ENCODE data around the gene PLXNB3. TPM values are rescaled to one million over a fixed set of nuclear protein-coding genes. Genes with fewer than 3 reads are reported as not detected.
"Not testable (repeated sequence)": the region's sequence is repeated elsewhere in the genome, so short reads cannot be mapped to it uniquely, and the experiment has no call there.

Gene PLXNB3
- total RNA-seq, 1 donor from 2014 or later, result 36.1 TPM

GRCh38 chrX:153813161-153813560, 49.1 kb downstream of the PLXNB3 start:
- Histone ChIP-seq H3K27me3 (no peaks in the 10 kb centered on the region), H3K27ac (no peak overlapping the region), H3K4me3 (no peak overlapping the region), H3K4me1 (no peaks in the 10 kb centered on the region), H3K9me3 (no peaks in the 10 kb centered on the region), H3K36me3 (no peaks in the 10 kb centered on the region)
- no peak for TF ChIP-seq POLR2AphosphoS5 (IDR thresholded peaks at IDR 0.05; ENCODE audit: insufficient read depth in 1 of 2, low read depth in 1 of 2)
- TF ChIP-seq POLR2A (IDR thresholded peaks at IDR 0.05), result no peak
- no peak for TF ChIP-seq CTCF (IDR thresholded peaks at IDR 0.05)
- no peak for DNase-seq (ENCODE audit: extremely low spot score in 2 of 2)
- intact Hi-C loops (cut with DNase I), result no loop called here

DNA sequence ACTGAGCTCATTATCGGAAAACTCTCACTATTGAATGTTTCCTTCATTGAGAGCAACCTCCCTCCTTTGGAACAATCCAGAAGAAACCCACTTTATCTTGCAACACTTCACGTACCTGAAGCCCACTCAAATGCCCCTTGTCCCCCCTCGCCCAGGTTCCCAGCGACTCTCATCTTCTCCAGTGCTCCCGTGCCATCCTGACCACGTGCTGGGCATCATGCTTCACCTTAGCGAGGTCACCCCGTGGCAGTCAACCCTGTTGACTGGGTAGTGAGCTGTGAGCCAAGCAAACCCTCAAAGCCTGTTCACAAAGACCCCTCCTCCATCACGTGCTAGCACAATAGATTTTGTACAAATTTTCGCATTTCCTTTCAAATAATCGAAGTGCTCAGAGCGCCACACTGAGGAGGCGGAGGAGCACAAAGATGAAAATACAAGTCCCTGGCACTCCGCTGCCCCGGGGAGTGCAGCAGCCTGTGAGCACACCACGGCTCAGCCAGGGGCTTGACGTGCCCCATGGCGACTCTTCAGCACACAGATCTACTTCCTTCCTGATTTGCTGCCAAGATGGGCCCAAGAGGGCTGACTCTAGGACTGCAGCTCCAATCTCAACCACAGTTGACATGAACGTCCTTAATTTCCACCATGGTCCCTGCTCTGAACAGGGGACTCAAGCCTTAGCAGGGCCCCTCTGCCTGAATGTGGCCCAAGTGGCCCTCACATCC, 50.7 kb downstream of the PLXNB3 start:
- Histone ChIP-seq H3K27me3 (no peaks in the 10 kb centered on the region), H3K9me3 (no peaks in the 10 kb centered on the region), H3K4me1 (no peaks in the 10 kb centered on the region), H3K4me3 (no peak overlapping the region), H3K36me3 (no peaks in the 10 kb centered on the region), H3K27ac (no peak overlapping the region)
- TF ChIP-seq POLR2A (IDR thresholded peaks at IDR 0.05) (no peak), CTCF (IDR thresholded peaks at IDR 0.05) (no peak), POLR2AphosphoS5 (IDR thresholded peaks at IDR 0.05; ENCODE audit: insufficient read depth in 1 of 2, low read depth in 1 of 2) (no peak)
- DNase-seq (ENCODE audit: extremely low spot score in 2 of 2), result no peak
- intact Hi-C loops (cut with DNase I), result no loop called here

DNA sequence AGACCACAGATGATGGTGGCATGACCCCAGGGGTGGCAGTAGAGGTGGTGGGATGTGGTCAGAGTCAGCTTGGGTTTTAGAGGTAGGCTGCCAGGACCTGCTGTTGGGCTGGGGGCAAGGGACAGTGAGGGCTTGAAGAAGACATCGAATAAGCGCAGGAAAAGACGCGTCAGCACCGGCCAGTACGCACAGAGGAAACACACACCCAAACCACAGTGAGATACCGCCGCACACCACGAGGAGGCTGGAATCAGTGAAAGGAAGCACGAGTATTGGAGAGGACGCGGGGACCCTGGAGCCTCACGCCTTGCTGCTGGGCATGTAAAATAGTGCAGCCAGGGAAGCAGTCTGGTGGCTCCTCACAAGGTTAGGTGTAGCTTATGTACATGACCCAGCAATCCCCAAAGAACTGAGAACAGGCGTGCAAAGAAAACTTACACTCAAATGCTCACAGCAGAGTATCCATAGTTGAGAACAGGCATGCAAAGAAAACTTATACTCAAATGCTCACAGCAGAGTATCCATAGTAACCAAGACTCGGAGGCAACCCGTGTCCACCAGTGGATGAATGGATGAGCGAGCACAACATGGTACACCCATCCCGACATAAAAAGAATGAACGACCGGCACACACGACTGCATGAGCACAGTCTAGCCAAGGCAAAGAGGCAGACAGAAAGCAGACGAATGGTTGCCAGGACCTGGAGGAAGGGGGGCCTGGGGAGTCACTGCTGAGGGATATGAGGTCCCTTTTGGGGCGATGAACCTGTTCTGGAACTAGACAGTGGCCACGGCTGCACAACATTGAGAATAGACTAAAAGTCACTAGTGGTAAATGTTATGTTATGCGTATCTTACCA, 53.0 kb downstream of the PLXNB3 start:
- intact Hi-C loops (cut with DNase I), result no loop called here
- TF ChIP-seq POLR2A (IDR thresholded peaks at IDR 0.05) (no peak), POLR2AphosphoS5 (IDR thresholded peaks at IDR 0.05; ENCODE audit: insufficient read depth in 1 of 2, low read depth in 1 of 2) (no peak), CTCF (IDR thresholded peaks at IDR 0.05) (no peak)
- no peaks in the 10 kb centered on the region for H3K27me3 ChIP-seq
- DNase-seq (ENCODE audit: extremely low spot score in 2 of 2), result no peak
- H3K4me1 ChIP-seq, result no peaks in the 10 kb centered on the region
- H3K36me3 ChIP-seq, result no peaks in the 10 kb centered on the region
- H3K9me3 ChIP-seq, result no peaks in the 10 kb centered on the region
- no peak overlapping the region for H3K27ac ChIP-seq
- no peak overlapping the region for H3K4me3 ChIP-seq

DNA sequence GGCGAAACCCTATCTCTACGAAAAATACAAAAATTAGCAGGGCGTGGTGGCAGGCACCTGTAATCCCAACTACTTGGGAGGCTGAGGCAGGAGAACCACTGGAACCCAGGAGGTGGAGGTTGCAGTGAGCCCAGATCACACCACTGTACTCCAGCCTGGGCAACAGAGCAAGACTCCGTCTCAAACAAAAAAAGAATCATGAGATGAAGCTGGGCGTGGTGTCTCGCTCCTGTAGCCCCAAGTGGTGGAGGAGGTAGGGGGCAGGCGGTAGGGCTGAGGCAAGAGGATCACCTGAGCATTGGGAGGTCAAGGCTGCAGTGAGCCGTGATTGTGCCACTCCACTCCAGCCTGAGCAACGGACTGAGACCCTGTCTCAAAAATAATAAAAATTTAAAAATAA, 54.0 kb downstream of the PLXNB3 start:
- H3K27ac ChIP-seq; H3K9me3 ChIP-seq; H3K27me3 ChIP-seq; DNase-seq (ENCODE audit: extremely low spot score in 2 of 2); H3K36me3 ChIP-seq; intact Hi-C loops (cut with DNase I); H3K4me1 ChIP-seq; H3K4me3 ChIP-seq: not testable (repeated sequence)

- intact Hi-C loops (cut with DNase I), result no loop called here
- peak overlapping the region; percentile 28 for H3K27ac ChIP-seq
Observed at GRCh38 chrX:153818571-153819383, 54.7 kb downstream of the PLXNB3 start.

More at GRCh38 chrX:153818571-153819383, 54.7 kb downstream of the PLXNB3 start:
- TF ChIP-seq CTCF (IDR thresholded peaks at IDR 0.05) (no peak), POLR2AphosphoS5 (IDR thresholded peaks at IDR 0.05; ENCODE audit: insufficient read depth in 1 of 2, low read depth in 1 of 2) (no peak), POLR2A (IDR thresholded peaks at IDR 0.05) (no peak)
- DNase-seq (ENCODE audit: extremely low spot score in 2 of 2), result no peak
- H3K36me3 ChIP-seq, result no peaks in the 10 kb centered on the region
- no peaks in the 10 kb centered on the region for H3K9me3 ChIP-seq
- H3K4me1 ChIP-seq, result no peaks in the 10 kb centered on the region
- peak overlapping the region; percentile 36 to 54 for H3K4me3 ChIP-seq
- no peaks in the 10 kb centered on the region for H3K27me3 ChIP-seq

All from vagina (tissue), 2 donors.